ENCODE measurements around the gene CHRM5.

CHRM5 gene

GRCh38 chr15:33968224-33968623, at the start of gene CHRM5:
TSS of gene CHRM5 (plus strand) at chr15:33968497. CDS start at chr15:34062718, 94,221 bp downstream.
- DNase-seq = no peak

- DNase-seq = no peak
These were observed 44.9 kb upstream of the CHRM5 start for GRCh38 chr15:33923446-33923845.

- DNase-seq = no peak
These were observed 42.0 kb upstream of the CHRM5 start for GRCh38 chr15:33926260-33926659.

- no peak for DNase-seq
These were observed 35.6 kb upstream of the CHRM5 start for GRCh38 chr15:33932734-33933133.

GRCh38 chr15:33934396-33934795, 33.9 kb upstream of the CHRM5 start:
- DNase-seq = no peak

GRCh38 chr15:33934921-33935320, 33.4 kb upstream of the CHRM5 start:
- DNase-seq = no peak

- no peak for DNase-seq
These were observed 26.8 kb upstream of the CHRM5 start for GRCh38 chr15:33941279-33942063.

- no peak for DNase-seq
These were observed 22.1 kb upstream of the CHRM5 start for GRCh38 chr15:33946152-33946551.

GRCh38 chr15:33955945-33956344, 12.4 kb upstream of the CHRM5 start:
- DNase-seq = peak; percentile 86

- DNase-seq = no peak
These were observed 11.9 kb upstream of the CHRM5 start for GRCh38 chr15:33956397-33956796.

- DNase-seq = no peak
These were observed 8.3 kb upstream of the CHRM5 start for GRCh38 chr15:33959844-33960548.

GRCh38 chr15:33960549-33960935, 7.8 kb upstream of the CHRM5 start:
- DNase-seq = no peak

GRCh38 chr15:33963831-33964664, 4.2 kb upstream of the CHRM5 start:
- DNase-seq = peak; percentile 27

- DNase-seq = no peak
These were observed 3.6 kb upstream of the CHRM5 start for GRCh38 chr15:33964665-33965040.

- DNase-seq = no peak
These were observed 524 bp downstream of the CHRM5 start for GRCh38 chr15:33968821-33969220.

- no peak for DNase-seq
These were observed 3.5 kb downstream of the CHRM5 start for GRCh38 chr15:33971811-33972210.

GRCh38 chr15:33975022-33975565, 6.8 kb downstream of the CHRM5 start:
- no peak for DNase-seq

GRCh38 chr15:33980159-33980558, 11.9 kb downstream of the CHRM5 start:
- no peak for DNase-seq

GRCh38 chr15:33982516-33982915, 14.2 kb downstream of the CHRM5 start:
- no peak for DNase-seq

GRCh38 chr15:33985287-33985686, 17.0 kb downstream of the CHRM5 start:
- no peak for DNase-seq

GRCh38 chr15:33985751-33986150, 17.5 kb downstream of the CHRM5 start:
- DNase-seq = no peak

GRCh38 chr15:33987444-33987843, 19.1 kb downstream of the CHRM5 start:
- no peak for DNase-seq

GRCh38 chr15:33988384-33988783, 20.1 kb downstream of the CHRM5 start:
- no peak for DNase-seq
